Gastrocnemius medialis (tissue), 4 donors: ENCODE results near the gene THSD4.

Experiments used
- CTCF ChIP-seq, 5 experiments: fragments of 450-650 bp in 3 of 5; fragments of 200-600 bp in 2 of 5; sonication (generic) in 2 of 5; IDR thresholded peaks in 4 of 5; conservative IDR thresholded peaks in 1 of 5; 1 replicate in 4 of 5; 2 replicates in 1 of 5; pipeline ENCODE4 v1.5.1; 2016 to 2019; ENCODE audit warnings: antibody characterized with exemption in 5 of 5, mild to moderate bottlenecking in 3 of 5, moderate library complexity in 3 of 5
- POLR2A ChIP-seq, 2 donors: fragments of 450-650 bp; IDR thresholded peaks; one replicate each; pipeline ENCODE4 v1.6.1; 2017; ENCODE audit warnings: antibody characterized with exemption in 2 of 2, mild to moderate bottlenecking in 2 of 2, moderate library complexity in 2 of 2

- TF ChIP-seq CTCF (IDR thresholded peaks at IDR 0.05 in 4 of 5, conservative IDR thresholded peaks at IDR 0.05 in 1 of 5) (no peak), POLR2A (IDR thresholded peaks at IDR 0.05) (no peak)
Observed at GRCh38 chr15:71658036-71658435, 542.8 kb downstream of the THSD4 start.
